RCC 7860 (cell line): ENCODE data around the gene KPNA6.

Experiments used
- DNase-seq: peaks from one replicate; pipeline ENCODE4 v3.0.0-alpha.2; 2015; ENCODE audit warnings: low spot score
- FAIRE-seq: peaks from 2 replicates; lab custom pipeline; 2012; peaks lifted over from hg19 to GRCh38; lab: Jason Lieb, UNC

The KPNA6 gene

DNA sequence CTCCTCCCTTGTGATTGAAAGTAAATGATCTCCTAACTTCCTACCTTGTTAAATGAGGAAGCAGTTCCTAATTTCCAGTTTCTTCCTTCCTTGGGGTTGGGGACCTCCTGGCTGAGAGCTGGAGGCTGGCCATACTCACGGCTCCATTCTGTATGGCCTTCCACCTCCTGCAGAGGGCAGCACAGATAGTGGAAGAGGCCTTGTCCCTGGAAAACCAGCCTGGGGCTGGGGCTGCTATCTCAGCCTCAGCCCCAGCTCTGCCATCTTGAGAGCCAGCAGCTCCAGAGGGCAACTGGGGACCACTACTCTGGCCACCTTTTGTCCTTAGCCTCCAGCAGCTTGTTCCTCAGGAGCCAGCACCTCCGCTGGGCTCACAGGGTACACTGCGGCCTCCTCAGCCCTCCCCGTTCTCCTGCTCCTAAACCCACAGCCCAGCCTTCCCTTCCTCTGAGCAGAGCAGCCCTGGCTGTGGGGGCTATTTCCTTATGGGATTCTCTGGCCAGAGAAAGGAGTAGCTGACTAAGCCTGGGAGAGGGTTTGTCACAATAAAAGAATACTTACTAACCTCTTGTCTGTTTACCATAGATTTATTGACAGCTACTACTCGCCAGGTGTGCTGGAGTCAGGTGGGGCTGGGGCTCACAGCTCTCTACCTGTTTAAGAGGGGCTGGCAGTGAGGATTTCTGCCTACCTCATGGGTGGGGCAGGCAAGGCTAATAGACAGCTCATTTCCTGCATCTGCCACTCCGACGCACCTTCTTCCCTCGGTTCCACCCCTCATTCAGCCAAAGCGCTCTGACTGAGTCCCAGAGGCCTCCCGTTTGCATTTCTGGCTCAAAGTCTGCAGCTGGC is 108.0 kb downstream of the KPNA6 start:
- FAIRE-seq = no peak
- peak; percentile 48 for DNase-seq

DNA sequence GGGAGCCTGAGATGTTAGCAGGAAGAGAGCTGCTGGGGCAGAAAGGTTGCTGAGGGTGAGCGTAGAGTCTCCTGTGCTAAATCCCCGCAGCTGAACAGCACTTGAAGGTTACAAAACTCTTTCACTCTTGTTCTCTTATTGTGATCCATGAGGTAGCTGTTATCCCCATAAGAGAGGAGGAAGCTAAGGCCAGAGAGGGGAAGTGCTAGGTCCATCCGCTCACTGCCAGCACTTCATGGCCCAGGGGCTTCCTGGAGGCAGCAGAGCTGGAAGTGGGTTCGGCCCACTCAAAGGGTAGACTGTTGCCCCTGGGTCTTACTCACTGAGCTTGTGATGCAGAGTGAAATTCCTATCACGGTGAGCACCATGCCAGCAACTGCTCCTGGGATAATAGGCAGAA is 108.7 kb downstream of the KPNA6 start:
- DNase-seq (no peak), FAIRE-seq (no peak)

DNA sequence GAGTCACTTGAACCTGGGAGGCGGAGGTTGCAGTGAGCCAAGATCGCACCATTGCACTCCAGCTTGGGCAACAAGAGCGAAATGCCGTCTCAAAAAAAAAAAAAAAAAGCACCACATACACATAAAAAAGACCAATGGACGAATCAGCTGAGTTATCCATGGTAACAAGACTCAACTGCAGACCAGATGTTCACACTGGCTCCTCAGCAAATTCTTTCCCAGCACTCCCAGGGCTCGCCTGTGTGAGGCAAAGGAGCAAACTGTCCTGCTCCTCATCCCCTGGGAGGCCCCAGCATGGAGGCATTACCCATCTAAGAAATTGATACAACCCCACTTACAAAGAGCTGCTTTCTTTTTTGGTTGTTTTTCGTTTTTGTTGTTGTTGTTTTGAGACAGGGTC is 111.2 kb downstream of the KPNA6 start:
- FAIRE-seq (no peak), DNase-seq (no peak)

DNA sequence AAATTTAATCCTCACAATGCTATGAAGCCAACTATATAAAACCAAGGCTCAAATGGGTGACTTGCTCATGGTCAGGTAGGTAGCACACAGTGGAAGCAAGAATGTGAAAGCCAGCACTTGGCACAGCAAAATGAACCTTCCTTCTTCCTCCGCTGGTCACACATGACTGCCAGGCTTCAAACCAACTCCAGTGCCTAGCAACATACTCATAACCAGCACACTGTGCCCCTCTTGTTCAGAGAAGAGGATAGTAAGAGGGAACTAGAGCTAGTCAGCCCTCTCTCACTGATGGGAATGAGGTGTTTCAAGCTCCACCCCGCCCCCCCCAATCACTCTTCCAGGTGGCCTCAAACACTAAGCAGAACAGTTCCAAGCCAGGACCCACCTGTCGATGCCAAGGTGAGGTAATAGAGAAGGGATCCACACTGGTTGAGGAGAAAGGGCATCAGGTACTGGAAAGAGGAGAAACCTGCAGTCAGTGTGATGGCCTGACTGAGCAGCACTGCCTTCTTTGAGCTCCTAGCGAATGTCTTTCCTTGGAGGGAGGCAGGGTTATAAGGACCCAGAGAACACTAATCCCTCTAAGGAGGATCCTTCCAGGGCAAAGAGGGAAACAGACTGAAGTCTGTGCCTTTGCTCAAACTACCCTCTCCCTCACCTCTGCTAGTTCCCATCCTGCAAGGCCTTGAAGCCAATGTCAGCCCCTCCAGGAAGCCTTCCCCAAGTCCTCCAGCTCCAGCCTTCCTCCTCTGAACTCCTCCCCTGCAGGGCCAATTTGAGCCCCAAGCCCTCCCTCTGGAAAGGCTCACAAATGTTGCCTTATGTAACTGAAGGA is 113.1 kb downstream of the KPNA6 start:
- FAIRE-seq = peak; percentile 76
- DNase-seq = peak; percentile 92

DNA sequence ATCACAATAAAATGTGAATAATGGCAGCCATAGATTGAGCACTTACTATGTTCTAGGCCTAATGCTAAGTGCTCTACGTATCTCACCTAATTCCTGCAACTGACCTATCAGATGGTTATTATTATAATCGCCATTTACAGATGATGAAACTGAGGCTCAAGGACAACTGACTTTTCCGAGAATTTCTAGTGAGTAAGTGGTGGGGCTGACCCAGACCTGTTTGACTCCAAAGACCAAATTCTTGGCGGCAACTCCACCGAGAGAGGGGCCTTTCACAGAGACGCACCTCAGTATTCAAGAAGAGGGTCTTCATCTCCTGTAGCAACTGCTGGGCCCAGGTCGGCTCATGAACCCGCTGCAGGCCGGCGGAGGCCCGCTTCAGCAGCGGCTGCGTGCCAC is 113.7 kb downstream of the KPNA6 start:
- DNase-seq (no peak), FAIRE-seq (no peak)

DNA sequence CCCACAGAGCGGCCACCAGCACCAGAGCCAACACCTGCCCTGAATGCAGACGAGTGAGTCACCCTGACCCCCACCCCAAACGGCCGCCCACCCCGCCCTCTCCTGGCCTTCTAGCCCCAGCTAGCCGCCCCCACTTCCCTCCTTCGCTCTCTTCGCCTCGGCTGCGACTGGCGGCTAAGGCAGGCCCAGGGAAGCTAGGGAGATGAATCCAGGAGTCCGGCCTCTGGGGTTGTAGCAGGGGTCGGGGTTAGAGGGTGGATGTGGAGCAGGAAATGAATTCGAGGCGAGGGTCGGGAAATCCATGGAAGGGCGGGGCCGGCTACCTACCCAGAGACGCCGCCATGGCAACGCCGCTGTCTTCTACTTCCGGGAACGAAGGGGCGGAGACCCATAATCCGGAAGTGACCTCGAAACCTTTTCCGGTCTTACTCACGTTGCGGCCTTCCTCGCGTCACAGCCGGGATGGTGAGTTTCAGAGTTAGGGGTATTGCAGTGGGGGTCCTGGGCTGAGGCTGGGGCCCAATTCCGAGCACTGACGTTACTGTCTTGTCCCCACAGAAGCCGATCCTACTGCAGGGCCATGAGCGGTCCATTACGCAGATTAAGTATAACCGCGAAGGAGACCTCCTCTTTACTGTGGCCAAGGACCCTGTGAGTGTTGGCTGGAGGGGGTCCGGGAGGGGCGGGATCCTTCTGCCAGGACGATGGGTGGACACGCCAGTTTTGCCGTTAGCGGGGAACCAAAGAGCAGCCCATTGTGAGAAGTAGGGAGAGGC is 114.3 kb downstream of the KPNA6 start, which contains the start of the genes EIF3I and TMEM234:
Gene EIF3I, plus strand, starts transcription at position 428 of the 776 bp plus-strand sequence. Its CDS starts 35 bp downstream, at position 463.
Gene TMEM234, minus strand, starts transcription at position 374 of the 776 bp plus-strand sequence. Its CDS starts 31 bp downstream, at position 343.
- peak; percentile 18 for FAIRE-seq

DNA sequence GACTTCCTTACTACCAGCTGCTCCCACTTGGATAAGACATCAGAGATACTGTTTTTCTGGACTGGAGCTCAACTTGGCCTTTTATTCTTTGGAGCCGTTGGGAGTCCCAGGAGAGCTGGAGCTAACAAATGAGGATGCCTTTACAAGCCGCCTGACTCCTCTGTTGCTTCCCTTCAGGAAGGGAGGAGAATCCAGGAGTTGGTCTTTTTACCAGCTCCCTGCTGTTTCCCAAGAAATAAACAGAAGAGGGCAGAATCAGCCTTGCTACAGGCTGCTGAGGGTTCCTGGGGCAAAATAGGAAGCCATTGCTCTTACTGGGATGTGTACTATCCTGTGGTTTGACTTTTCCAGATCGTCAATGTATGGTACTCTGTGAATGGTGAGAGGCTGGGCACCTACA is 115.8 kb downstream of the KPNA6 start:
- FAIRE-seq (no peak), DNase-seq (no peak)

More for the DNA sequence above, 114.3 kb downstream of the KPNA6 start, which contains the start of the genes EIF3I and TMEM234:
- DNase-seq = peak; percentile 86

DNA sequence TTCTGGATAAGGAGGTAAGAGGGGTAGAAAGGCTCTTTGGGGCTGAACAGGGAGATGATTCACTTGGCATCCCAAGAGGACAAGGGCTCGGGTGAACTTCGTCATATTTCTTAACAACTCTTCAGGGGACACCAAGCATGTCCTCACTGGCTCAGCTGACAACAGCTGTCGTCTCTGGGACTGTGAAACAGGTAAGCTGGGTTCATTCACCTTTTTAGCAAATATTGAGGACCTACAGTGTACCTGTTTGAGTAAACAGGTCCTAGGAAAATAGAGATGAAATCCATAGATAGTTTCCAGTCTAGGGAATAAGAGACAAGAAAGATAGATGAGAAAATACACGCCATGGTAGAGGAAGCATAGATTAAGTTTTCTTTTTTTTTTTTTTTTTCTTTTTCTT is 116.4 kb downstream of the KPNA6 start:
- no peak for DNase-seq
- FAIRE-seq = no peak
